CD8-positive, alpha-beta memory T cell (primary cell): ENCODE data around the gene SIDT1. TPM values are rescaled to one million over a fixed set of nuclear protein-coding genes. Genes with fewer than 3 reads are reported as not detected.

ENCODE experiments used
- CTCF ChIA-PET: fragments of 350-600 bp; sonication (Branson Sonifier 250); formaldehyde crosslinking; loops from one replicate; lab custom pipeline; 2021; ENCODE audit warnings: antibody characterized with exemption; lab: Charles Lee
- POLR2A ChIA-PET: fragments of 350-600 bp; sonication (Branson Sonifier 250); formaldehyde crosslinking; loops from one replicate; lab custom pipeline; 2021; ENCODE audit warnings: antibody characterized with exemption; lab: Charles Lee
- DNase-seq, 5 donors: peaks; one replicate each; pipeline versions ENCODE4 v3.0.0 to v3.0.0-alpha.2; 2020 to 2022; ENCODE audit warnings: mixed read lengths in 1 of 5
- H3K27ac ChIP-seq: one replicate; pipeline ENCODE4 v1.7.0; 2013; ENCODE audit warnings: low read depth, mild to moderate bottlenecking, low read length, moderate library complexity
- H3K27me3 ChIP-seq: 2 replicates; pipeline ENCODE4 v1.7.0; 2013; ENCODE audit warnings: low read length, mild to moderate bottlenecking; ENCODE audit not compliant: insufficient read depth, poor library complexity, severe bottlenecking
- H3K36me3 ChIP-seq: 2 replicates; pipeline ENCODE4 v1.7.0; 2013; ENCODE audit warnings: mild to moderate bottlenecking, low read length, moderate library complexity; ENCODE audit not compliant: insufficient read depth
- H3K4me1 ChIP-seq: 2 replicates; pipeline ENCODE4 v1.7.0; 2013; ENCODE audit warnings: mild to moderate bottlenecking, low read length, moderate library complexity; ENCODE audit not compliant: insufficient read depth
- H3K4me3 ChIP-seq: 2 replicates; pipeline ENCODE4 v1.7.0; 2013; ENCODE audit warnings: mild to moderate bottlenecking, low read length
- H3K9me3 ChIP-seq: 2 replicates; pipeline ENCODE4 v1.7.0; 2013; ENCODE audit warnings: mild to moderate bottlenecking, low read length
- H3K27ac Mint-ChIP-seq, 8 donors: one replicate each; pipeline ENCODE4 v1.8.0; 2020 to 2021; ENCODE audit warnings: mixed read lengths in 8 of 8, mild to moderate bottlenecking in 6 of 8, inconsistent platforms in 3 of 8, moderate library complexity in 3 of 8
- H3K27me3 Mint-ChIP-seq, 2 donors: one replicate each; pipeline ENCODE4 v1.8.0; 2020 to 2021; ENCODE audit warnings: mixed read lengths in 2 of 2, mild to moderate bottlenecking in 1 of 2, moderate library complexity in 1 of 2
- H3K36me3 Mint-ChIP-seq, 3 donors: one replicate each; pipeline ENCODE4 v1.8.0; 2020 to 2021; ENCODE audit warnings: mixed read lengths in 3 of 3, inconsistent platforms in 1 of 3, mild to moderate bottlenecking in 1 of 3
- H3K4me1 Mint-ChIP-seq, 3 donors: one replicate each; pipeline ENCODE4 v1.8.0; 2020 to 2021; ENCODE audit warnings: mixed read lengths in 3 of 3, inconsistent platforms in 1 of 3, mild to moderate bottlenecking in 1 of 3
- H3K4me3 Mint-ChIP-seq, 7 donors: one replicate each; pipeline ENCODE4 v1.8.0; 2020 to 2021; ENCODE audit warnings: mixed read lengths in 7 of 7, mild to moderate bottlenecking in 6 of 7, moderate library complexity in 4 of 7, inconsistent platforms in 2 of 7
- H3K9me3 Mint-ChIP-seq, 5 donors: one replicate each; pipeline ENCODE4 v1.8.0; 2020 to 2022; ENCODE audit warnings: mixed read lengths in 5 of 5, mild to moderate bottlenecking in 3 of 5, moderate library complexity in 2 of 5, inconsistent platforms in 1 of 5
- polyA plus RNA-seq: library from polyadenylated mRNA; unstranded; fragments of 300-500 nt; fragmentation: Illumina TruSeq; gene quantifications from one replicate; pipeline ENCODE4 v1.2.3, GENCODE V29; 2021
- total RNA-seq, 2 experiments: library from RNA; stranded (reverse); gene quantifications; one replicate each; pipeline ENCODE4 v1.2.3, GENCODE V29; 2021

SIDT1 gene
- total and polyA plus RNA-seq, 3 experiments from 2014 or later: 14.8 to 23.9 (median 16.6) TPM

GRCh38 chr3:113556946-113557335 lies 24.6 kb downstream of the SIDT1 start:
- no peaks in the 10 kb centered on the region for H3K9me3 Mint-ChIP-seq
- H3K9me3 ChIP-seq: no peaks in the 10 kb centered on the region
- H3K27ac Mint-ChIP-seq: peak overlapping the region in 3 of 8 donors; percentile 1 to 62 (median 54)
- no peaks in the 10 kb centered on the region for H3K36me3 ChIP-seq
- H3K4me3 Mint-ChIP-seq: no peak overlapping the region
- H3K4me1 Mint-ChIP-seq: peaks cover 51 to 85% (median 78%) of the 10 kb centered on the region in 3 donors
- no peak overlapping the region for H3K27ac ChIP-seq
- H3K4me1 ChIP-seq: peaks cover 30% of the 10 kb centered on the region
- H3K4me3 ChIP-seq: no peak overlapping the region
- H3K27me3 ChIP-seq: no peaks in the 10 kb centered on the region
- H3K36me3 Mint-ChIP-seq: peaks cover 0 to 29% (median 6%) of the 10 kb centered on the region in 3 donors
- CTCF ChIA-PET: interaction anchor here (1.4 to 2.1 kb wide), 4 partner anchors 10 to 64 kb away, joined by 4 to 12 read pairs (median 4); no protein-coding TSS in a partner anchor
- no peak for DNase-seq
- no peaks in the 10 kb centered on the region for H3K27me3 Mint-ChIP-seq
- POLR2A ChIA-PET: no interaction called here

DNA sequence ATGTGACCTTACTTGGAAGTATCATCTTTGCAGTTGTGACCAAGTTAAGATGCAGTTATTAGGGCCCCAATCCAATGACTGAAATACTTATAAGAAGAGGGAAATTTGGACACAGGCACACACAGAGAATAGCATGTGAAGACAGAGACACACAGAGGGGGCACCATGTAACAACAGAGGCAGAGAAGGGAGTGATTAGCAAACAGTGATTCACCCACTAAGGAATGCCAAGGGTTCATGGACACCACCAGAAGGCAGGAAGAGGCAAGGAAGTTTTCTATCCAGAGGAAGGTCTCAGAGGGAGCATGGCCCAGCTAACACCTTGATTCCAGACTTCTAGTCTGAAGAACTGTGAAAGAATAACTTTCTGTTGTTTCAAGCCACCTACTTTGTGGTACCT lies 25.0 kb downstream of the SIDT1 start:
- no peaks in the 10 kb centered on the region for H3K9me3 ChIP-seq
- H3K36me3 ChIP-seq: no peaks in the 10 kb centered on the region
- no peak overlapping the region for H3K4me3 ChIP-seq
- H3K27ac Mint-ChIP-seq: peak overlapping the region in 6 of 8 donors; percentile 1 to 89 (median 63)
- H3K4me1 Mint-ChIP-seq: peaks cover 52 to 85% (median 79%) of the 10 kb centered on the region in 3 donors
- peaks cover 33% of the 10 kb centered on the region for H3K4me1 ChIP-seq
- H3K27me3 Mint-ChIP-seq: no peaks in the 10 kb centered on the region
- POLR2A ChIA-PET: no interaction called here
- H3K36me3 Mint-ChIP-seq: peaks cover 0 to 26% (median 6%) of the 10 kb centered on the region in 3 donors
- H3K27ac ChIP-seq: no peak overlapping the region
- no peak for DNase-seq
- no peaks in the 10 kb centered on the region for H3K27me3 ChIP-seq
- no peak overlapping the region for H3K4me3 Mint-ChIP-seq
- no peaks in the 10 kb centered on the region for H3K9me3 Mint-ChIP-seq
- CTCF ChIA-PET: interaction anchor here (1.4 to 2.1 kb wide), 3 partner anchors 10 to 60 kb away, joined by 4 to 5 read pairs (median 4); no protein-coding TSS in a partner anchor

DNA sequence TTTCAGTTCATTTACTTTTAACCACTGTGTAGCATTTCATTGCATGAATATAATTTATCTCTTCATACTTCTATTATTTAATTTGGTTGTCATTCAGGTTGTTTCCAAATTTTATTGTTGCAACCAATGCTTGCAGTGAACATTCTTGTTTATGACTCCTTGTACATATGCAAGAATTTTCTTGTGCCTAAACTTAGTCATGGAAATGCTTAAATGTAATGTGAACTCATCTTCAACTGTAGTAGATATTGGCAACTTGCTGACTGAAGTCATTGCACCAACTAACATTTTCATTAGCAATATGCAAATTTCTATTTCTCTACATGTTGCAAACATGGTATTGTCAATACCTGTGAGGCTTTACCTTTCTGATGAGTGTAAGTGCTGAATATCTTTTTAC lies 26.7 kb downstream of the SIDT1 start:
- H3K36me3 ChIP-seq: no peaks in the 10 kb centered on the region
- Mint-ChIP-seq H3K36me3 (peaks cover 0 to 25% (median 9%) of the 10 kb centered on the region in 3 donors), H3K4me3 (no peak overlapping the region), H3K27ac (peak overlapping the region in 2 of 8 donors; percentile 25 to 30), H3K4me1 (peaks cover 57 to 87% (median 83%) of the 10 kb centered on the region in 3 donors), H3K9me3 (no peaks in the 10 kb centered on the region), H3K27me3 (no peaks in the 10 kb centered on the region)
- no peaks in the 10 kb centered on the region for H3K9me3 ChIP-seq
- no peak overlapping the region for H3K4me3 ChIP-seq
- ChIA-PET CTCF (interaction anchor here (1.1 to 1.2 kb wide), 2 partner anchors 18 kb away, joined by 3 to 4 read pairs; no protein-coding TSS in a partner anchor), POLR2A (interaction anchor here (0.6 kb wide), 1 partner anchor 167 kb away, joined by 4 read pairs; no protein-coding TSS in a partner anchor)
- no peaks in the 10 kb centered on the region for H3K27me3 ChIP-seq
- H3K4me1 ChIP-seq: peaks cover 33% of the 10 kb centered on the region
- H3K27ac ChIP-seq: no peak overlapping the region
- no peak for DNase-seq

- Histone ChIP-seq H3K4me1 (peaks cover 33% of the 10 kb centered on the region), H3K4me3 (no peak overlapping the region), H3K9me3 (no peaks in the 10 kb centered on the region), H3K27me3 (no peaks in the 10 kb centered on the region), H3K27ac (no peak overlapping the region), H3K36me3 (no peaks in the 10 kb centered on the region)
- H3K9me3 Mint-ChIP-seq: no peaks in the 10 kb centered on the region
- ChIA-PET CTCF (interaction anchor here (1.1 to 1.5 kb wide), 2 partner anchors 17 to 27 kb away, joined by 3 to 9 read pairs; no protein-coding TSS in a partner anchor), POLR2A (interaction anchor here (1.4 kb wide), 1 partner anchor 26 kb away, joined by 13 read pairs; no protein-coding TSS in a partner anchor)
- H3K4me1 Mint-ChIP-seq: peaks cover 56 to 84% (median 84%) of the 10 kb centered on the region in 3 donors
- DNase-seq: no peak
- H3K27ac Mint-ChIP-seq: peak overlapping the region in 7 of 8 donors; percentile 66 to 90 (median 86)
- H3K27me3 Mint-ChIP-seq: no peaks in the 10 kb centered on the region
- peak overlapping the region in 2 of 7 donors; percentile 3 to 16 for H3K4me3 Mint-ChIP-seq
- H3K36me3 Mint-ChIP-seq: peaks cover 0 to 24% (median 4%) of the 10 kb centered on the region in 3 donors
These were observed 27.9 kb downstream of the SIDT1 start for GRCh38 chr3:113560271-113560670.

DNA sequence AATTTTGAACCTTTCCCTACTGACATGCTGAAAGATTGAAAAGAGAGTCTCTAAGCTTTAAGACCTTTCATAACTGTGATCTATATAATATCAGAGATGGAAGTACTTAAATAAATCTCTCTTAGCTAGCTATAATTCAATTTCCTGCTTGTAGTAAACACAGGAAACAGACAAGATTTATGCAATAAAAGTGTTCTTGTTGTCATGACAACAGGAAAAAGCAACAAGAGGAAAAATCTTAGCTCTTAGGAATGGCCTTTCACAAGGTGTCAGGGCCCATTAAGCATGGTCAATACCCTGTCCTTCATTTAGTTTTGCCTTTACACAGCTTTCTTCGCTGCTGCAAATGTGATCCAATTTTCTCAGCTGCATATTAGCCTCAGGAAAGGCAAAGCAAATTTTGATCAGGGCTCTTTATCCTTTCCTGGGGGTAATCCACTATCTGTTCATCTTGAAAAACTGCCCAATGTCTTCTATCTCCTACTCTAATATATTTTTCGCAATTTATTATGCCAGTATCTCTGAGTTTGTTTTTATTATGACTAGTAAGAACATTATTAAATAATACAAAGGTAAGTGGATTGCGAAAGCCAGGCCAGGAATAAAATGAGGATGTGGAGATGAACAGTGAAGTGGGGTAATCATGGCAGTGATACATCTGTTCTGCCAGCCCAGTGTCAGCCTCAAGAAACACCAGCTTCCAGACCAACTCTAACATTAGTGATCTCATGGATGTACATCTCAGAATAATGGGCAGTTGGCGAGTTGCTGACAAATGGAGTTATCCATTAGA lies 28.7 kb downstream of the SIDT1 start:
- DNase-seq: peak in 2 of 5 donors; percentile 16 to 32
- Mint-ChIP-seq H3K27me3 (no peaks in the 10 kb centered on the region), H3K27ac (peak overlapping the region; percentile 32 to 90 (median 82)), H3K4me3 (peak overlapping the region in 2 of 7 donors; percentile 16 to 37), H3K9me3 (no peaks in the 10 kb centered on the region), H3K36me3 (peaks cover 0 to 28% (median 4%) of the 10 kb centered on the region in 3 donors), H3K4me1 (peaks cover 56 to 84% (median 84%) of the 10 kb centered on the region in 3 donors)
- ChIA-PET POLR2A (interaction anchor here (1.1 to 1.4 kb wide), 2 partner anchors 27 to 46 kb away, joined by 4 to 13 read pairs; partner anchors contain the start of gene SPICE1), CTCF (interaction anchor here (0.8 to 1.5 kb wide), 3 partner anchors 17 to 184 kb away, joined by 3 to 9 read pairs (median 3); no protein-coding TSS in a partner anchor)
- Histone ChIP-seq H3K36me3 (no peaks in the 10 kb centered on the region), H3K27ac (no peak overlapping the region), H3K4me1 (peaks cover 33% of the 10 kb centered on the region), H3K4me3 (no peak overlapping the region), H3K9me3 (no peaks in the 10 kb centered on the region), H3K27me3 (no peaks in the 10 kb centered on the region)

DNA sequence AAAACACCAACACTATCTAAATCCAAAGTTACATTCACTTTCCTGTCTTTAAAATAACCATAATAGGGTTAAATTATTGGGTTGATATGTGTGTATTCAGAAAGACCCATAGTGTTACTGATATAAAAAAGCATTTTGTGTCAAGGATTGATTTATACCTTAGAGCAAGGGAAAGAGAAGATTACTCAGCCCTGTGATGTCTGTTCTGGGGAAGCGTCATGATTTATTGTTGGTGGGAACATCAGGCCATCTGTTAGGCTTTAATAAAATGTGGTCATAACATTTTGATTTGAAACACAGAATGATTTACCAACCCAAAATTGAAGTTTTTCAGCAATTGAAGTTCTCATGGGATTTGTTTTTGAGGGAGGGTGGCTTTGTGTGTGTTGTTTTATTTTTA lies 33.2 kb downstream of the SIDT1 start:
- H3K4me3 Mint-ChIP-seq: no peak overlapping the region
- peaks cover 0 to 60% (median 12%) of the 10 kb centered on the region in 3 donors for H3K36me3 Mint-ChIP-seq
- Histone ChIP-seq H3K27me3 (no peaks in the 10 kb centered on the region), H3K27ac (no peak overlapping the region), H3K4me1 (peaks cover 16% of the 10 kb centered on the region), H3K4me3 (no peak overlapping the region), H3K36me3 (peaks cover 16% of the 10 kb centered on the region), H3K9me3 (no peaks in the 10 kb centered on the region)
- peaks cover 28 to 47% (median 43%) of the 10 kb centered on the region in 3 donors for H3K4me1 Mint-ChIP-seq
- ChIA-PET POLR2A (no interaction called here), CTCF (no interaction called here)
- H3K27ac Mint-ChIP-seq: peak overlapping the region in 2 of 8 donors; percentile 11 to 51
- DNase-seq: no peak
- H3K27me3 Mint-ChIP-seq: no peaks in the 10 kb centered on the region
- H3K9me3 Mint-ChIP-seq: no peaks in the 10 kb centered on the region

DNA sequence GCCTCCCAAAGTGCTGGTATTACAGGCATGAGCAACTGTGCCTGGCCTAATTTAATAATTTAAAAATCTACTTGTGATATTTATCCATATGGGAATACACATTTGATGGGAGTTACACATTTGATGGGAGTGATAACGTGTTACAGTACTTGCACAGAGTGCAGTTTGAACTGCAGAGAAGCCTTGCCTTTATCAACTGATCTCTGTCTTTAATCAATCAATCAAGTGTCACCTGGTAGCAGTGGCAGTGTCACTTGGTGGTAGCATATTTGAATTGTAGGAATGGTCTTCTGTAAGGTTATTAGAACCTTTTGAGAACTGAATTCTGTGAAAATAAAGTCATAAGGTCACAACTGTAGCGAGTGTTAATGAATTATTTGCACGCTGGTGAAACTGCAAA lies 37.8 kb downstream of the SIDT1 start:
- no peaks in the 10 kb centered on the region for H3K9me3 ChIP-seq
- H3K4me3 ChIP-seq: no peak overlapping the region
- H3K27me3 ChIP-seq: no peaks in the 10 kb centered on the region
- ChIA-PET CTCF (no interaction called here), POLR2A (interaction anchor here (0.5 kb wide), 1 partner anchor 15 kb away, joined by 3 read pairs; no protein-coding TSS in a partner anchor)
- Mint-ChIP-seq H3K4me3 (no peak overlapping the region), H3K36me3 (peaks cover 0 to 80% (median 14%) of the 10 kb centered on the region in 3 donors), H3K27ac (peak overlapping the region in 3 of 8 donors; percentile 24 to 36 (median 32)), H3K27me3 (no peaks in the 10 kb centered on the region), H3K4me1 (peaks cover 5 to 8% (median 5%) of the 10 kb centered on the region in 3 donors), H3K9me3 (no peaks in the 10 kb centered on the region)
- H3K36me3 ChIP-seq: peaks cover 26% of the 10 kb centered on the region
- no peaks in the 10 kb centered on the region for H3K4me1 ChIP-seq
- DNase-seq: no peak
- H3K27ac ChIP-seq: no peak overlapping the region
